Transverse colon (tissue), 4 donors: ENCODE data around the gene NUSAP1.

Experiments
- EP300 ChIP-seq: sonication (generic); formaldehyde crosslinking; IDR thresholded peaks from one replicate; pipeline ENCODE4 v1.6.1; 2017; ENCODE audit warnings: antibody characterized with exemption, low read depth
- POLR2A ChIP-seq: fragments of 450-650 bp; IDR thresholded peaks from one replicate; pipeline ENCODE4 v1.6.1; 2016; ENCODE audit warnings: antibody characterized with exemption, mild to moderate bottlenecking, moderate library complexity
- POLR2AphosphoS5 ChIP-seq, 3 donors: sonication (generic); formaldehyde crosslinking; IDR thresholded peaks; one replicate each; pipeline ENCODE4 v1.6.1; 2016; ENCODE audit warnings: antibody characterized with exemption in 3 of 3
- TF ChIP-seq, protein P1 (sequence below), 5 experiments: fragments of 200-600 bp in 3 of 5; fragments of 450-650 bp in 2 of 5; sonication (generic) in 3 of 5; IDR thresholded peaks; 1 replicate in 2 of 5; 2 replicates in 3 of 5; pipeline ENCODE4 v1.5.1; 2016 to 2017; ENCODE audit warnings: antibody characterized with exemption in 5 of 5, inconsistent platforms in 3 of 5, mild to moderate bottlenecking in 2 of 5, moderate library complexity in 1 of 5

GRCh38 chr15:41387646-41388045 lies 55.0 kb downstream of the NUSAP1 start:
- TF ChIP-seq, protein P1, sequence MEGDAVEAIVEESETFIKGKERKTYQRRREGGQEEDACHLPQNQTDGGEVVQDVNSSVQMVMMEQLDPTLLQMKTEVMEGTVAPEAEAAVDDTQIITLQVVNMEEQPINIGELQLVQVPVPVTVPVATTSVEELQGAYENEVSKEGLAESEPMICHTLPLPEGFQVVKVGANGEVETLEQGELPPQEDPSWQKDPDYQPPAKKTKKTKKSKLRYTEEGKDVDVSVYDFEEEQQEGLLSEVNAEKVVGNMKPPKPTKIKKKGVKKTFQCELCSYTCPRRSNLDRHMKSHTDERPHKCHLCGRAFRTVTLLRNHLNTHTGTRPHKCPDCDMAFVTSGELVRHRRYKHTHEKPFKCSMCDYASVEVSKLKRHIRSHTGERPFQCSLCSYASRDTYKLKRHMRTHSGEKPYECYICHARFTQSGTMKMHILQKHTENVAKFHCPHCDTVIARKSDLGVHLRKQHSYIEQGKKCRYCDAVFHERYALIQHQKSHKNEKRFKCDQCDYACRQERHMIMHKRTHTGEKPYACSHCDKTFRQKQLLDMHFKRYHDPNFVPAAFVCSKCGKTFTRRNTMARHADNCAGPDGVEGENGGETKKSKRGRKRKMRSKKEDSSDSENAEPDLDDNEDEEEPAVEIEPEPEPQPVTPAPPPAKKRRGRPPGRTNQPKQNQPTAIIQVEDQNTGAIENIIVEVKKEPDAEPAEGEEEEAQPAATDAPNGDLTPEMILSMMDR (IDR thresholded peaks at IDR 0.05), result no peak
- TF ChIP-seq POLR2A (no peak), EP300 (no peak), POLR2AphosphoS5 (IDR thresholded peaks at IDR 0.05) (no peak)
